ENCODE measurements around the gene LKAAEAR1. TPM values are rescaled to one million over a fixed set of nuclear protein-coding genes. Genes with fewer than 3 reads are reported as not detected.
A peak's percentile ranks its signal among the peaks of the same experiment; 100 is the strongest.

The LKAAEAR1 gene
- total and polyA plus RNA-seq, 2 of the 13 experiments (the other 11 are each of a cell fraction or from before 2014, with no cell fraction given), result not detected

DNA sequence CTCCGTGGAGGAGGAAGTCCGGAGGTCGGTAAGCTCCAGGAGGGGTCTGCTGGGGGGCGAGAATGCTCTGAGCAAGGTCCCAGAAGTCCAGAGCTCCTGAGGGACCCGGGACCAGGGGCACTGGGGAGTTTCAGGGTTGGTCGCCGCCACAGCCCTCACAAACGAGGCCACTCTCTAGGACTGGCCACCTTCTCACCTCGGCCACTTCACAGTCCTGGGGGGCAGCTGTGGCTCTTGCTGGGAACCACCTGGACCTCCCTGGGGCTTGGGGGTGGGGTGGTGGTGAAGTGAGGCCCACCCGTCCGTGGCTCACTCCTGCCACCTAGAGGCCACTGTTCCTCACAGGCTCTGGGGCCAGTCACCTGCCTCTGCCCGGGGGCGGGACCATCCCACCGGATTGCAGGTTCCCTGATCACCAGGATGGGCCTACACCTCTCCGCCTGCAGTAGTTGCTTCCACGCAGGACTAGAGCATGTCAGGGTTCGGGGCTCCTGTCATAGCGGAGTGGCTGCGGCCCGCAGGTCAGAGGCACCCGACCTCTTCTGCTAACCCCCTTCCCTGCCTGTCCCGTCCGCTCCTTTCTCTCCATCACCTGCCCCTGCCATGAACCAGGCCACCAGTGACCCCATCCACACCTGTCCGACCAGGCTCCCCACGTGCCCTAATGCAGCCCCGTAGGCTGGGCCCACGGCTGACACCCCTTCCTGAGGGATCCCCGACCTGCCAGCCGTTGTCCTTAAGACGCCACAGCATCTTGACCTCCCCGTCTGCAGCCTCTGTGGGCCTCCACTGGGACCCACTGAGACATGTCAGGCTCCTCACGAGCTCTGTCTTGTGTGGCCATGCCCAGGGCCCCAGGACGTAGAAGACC lies 26.3 kb downstream of the LKAAEAR1 start (continued):
- TF ChIP-seq HNRNPLL (IDR thresholded peaks at IDR 0.05; ENCODE audit: low read depth, low read length, poor library complexity, severe bottlenecking), result peak; percentile 7

DNA sequence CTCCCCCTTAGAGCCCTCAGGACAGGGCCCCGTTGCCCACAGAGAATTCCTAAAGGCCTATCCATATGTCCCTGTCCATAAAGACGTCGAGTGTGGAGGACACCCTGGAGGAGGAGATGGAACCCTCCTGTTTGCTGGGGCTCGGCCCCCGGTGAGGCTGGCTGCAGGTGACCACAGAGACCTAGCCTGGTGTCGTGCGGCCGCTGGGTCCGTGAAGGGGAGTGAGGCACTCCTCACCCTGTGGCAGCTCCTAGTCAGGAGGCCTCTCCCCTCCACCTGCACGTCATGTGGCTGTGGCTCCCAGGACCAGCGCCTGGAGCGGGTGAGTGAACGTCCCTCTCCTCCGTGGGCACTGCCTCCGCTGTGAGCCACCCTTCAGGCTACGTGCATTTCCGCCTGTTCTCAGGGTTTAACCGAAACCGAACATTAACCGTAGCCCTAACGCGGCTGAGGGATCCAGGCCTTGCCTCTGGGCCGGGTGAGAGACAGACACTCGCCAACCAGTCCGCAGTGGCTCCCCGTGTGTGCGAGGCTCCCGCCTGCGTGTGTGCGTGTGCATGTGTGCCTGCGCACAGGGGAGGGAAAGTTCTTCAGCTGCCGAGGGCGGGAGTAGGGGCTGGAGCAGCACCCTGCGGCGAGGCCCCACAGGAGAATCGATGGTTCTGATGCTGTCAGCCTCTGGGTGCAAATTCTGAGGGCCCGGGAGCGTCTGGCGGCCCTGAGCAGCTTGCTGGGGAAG lies 27.1 kb downstream of the LKAAEAR1 start:
- ChIA-PET CTCF (ENCODE audit: low intra/inter-chr PET ratio, low total read pairs) (interaction anchor here (0.8 to 3.7 kb wide), 3 partner anchors 77 to 237 kb away, joined by 3 to 33 read pairs (median 3); partner anchors contain the start of genes PRPF6, SAMD10 and UCKL1), POLR2A (interaction anchor here (0.8 to 9.4 kb wide), 7 partner anchors 9 to 430 kb away, joined by 3 to 252 read pairs (median 6); partner anchors contain the start of genes C20orf204, GMEB2, PRPF6 and SAMD10)
- BruUV-seq (replicated peaks), result no TSS peak
- Histone ChIP-seq H3K27ac (ENCODE audit: extremely low read length, insufficient read depth, low read length) (peak overlapping the region; percentile 77), H3K4me1 (ENCODE audit: insufficient read depth, low read length) (peaks cover 79% of the 10 kb centered on the region), H3K9me3 (ENCODE audit: low read length) (no peaks in the 10 kb centered on the region), H3K27me3 (ENCODE audit: control insufficient read depth in 1 of 2, insufficient read depth in 2 of 2, low read length in 2 of 2) (no peaks in the 10 kb centered on the region), H3K4me3 (replicated peaks in 1 of 3; ENCODE audit: insufficient read depth in 1 of 3, low read depth in 2 of 3, low read length in 3 of 3) (peak overlapping the region; percentile 40 to 69 (median 42); a peak in 5 of 6 replicates), H2AFZ (ENCODE audit: low read length) (no peak overlapping the region), H3K36me3 (replicated peaks in 1 of 2; ENCODE audit: control insufficient read depth in 1 of 2, insufficient read depth in 2 of 2, low read length in 2 of 2) (no peaks in the 10 kb centered on the region), H4K20me1 (ENCODE audit: insufficient read depth, low read length) (no peaks in the 10 kb centered on the region), H3K4me2 (ENCODE audit: low read depth, low read length) (peak overlapping the region; percentile 87), H3K79me2 (ENCODE audit: insufficient read depth, low read length) (no peaks in the 10 kb centered on the region), H3K9ac (ENCODE audit: insufficient read depth, low read depth, low read length) (peak overlapping the region; percentile 72)
- in situ Hi-C loops (cut with HindIII; ENCODE audit: extremely low pct_ligation_motif_present, low pct_unique_long_range_greater_than_20kb), result loop anchor here (5.0 kb wide), 1 partner anchor 80 kb away; the partner anchor contains the start of gene SAMD10
- peak; percentile 8 for ATAC-seq
- FAIRE-seq, result no peak
- intact Hi-C loops (cut with micrococcal nuclease; ENCODE audit: unreplicated experiment), result loop anchor here (1.0 to 2.0 kb wide), 2 partner anchors 20 to 77 kb away; partner anchors contain the start of gene C20orf204
- DNase-seq (ENCODE audit: low spot score), result no peak
- WGBS (ENCODE audit: low lambda C conversion rate), result 56% methylated on average over 39 of the region's 39 CpGs
- TF ChIP-seq ZSCAN21 (CRISPR knock-in tag; IDR thresholded peaks at IDR 0.05; ENCODE audit: borderline replicate concordance) (peak; percentile 39; the same call in 1 of the 2 replicates), JUND (CRISPR knock-in tag; IDR thresholded peaks at IDR 0.05) (no peak), ZNF124 (CRISPR knock-in tag; IDR thresholded peaks at IDR 0.05) (no peak), NFRKB (IDR thresholded peaks at IDR 0.05) (no peak), POLR2AphosphoS5 (IDR thresholded peaks at IDR 0.05; ENCODE audit: low read depth, low read length) (no peak), ZNF329 (CRISPR knock-in tag; IDR thresholded peaks at IDR 0.05; ENCODE audit: low read depth) (peak; percentile 84), KDM3A (CRISPR knock-in tag; IDR thresholded peaks at IDR 0.05; ENCODE audit: low read depth) (no peak), CBX1 (IDR thresholded peaks at IDR 0.05; ENCODE audit: low read depth) (no peak), PPARG (CRISPR knock-in tag; conservative IDR thresholded peaks at IDR 0.05) (no peak; the same call in none of the 2 replicates)
- TF ChIP-seq, protein P1, sequence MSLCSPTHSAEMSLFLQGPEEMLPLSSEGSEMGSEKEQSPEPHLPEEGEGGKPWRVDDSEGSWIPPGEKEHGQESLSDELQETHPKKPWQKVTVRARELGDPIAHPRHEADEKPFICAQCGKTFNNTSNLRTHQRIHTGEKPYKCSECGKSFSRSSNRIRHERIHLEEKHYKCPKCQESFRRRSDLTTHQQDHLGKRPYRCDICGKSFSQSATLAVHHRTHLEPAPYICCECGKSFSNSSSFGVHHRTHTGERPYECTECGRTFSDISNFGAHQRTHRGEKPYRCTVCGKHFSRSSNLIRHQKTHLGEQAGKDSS (CRISPR knock-in tag; IDR thresholded peaks at IDR 0.05; ENCODE audit: borderline replicate concordance, low read depth), result peak; percentile 92; the same call in 1 of the 2 replicates
- TF ChIP-seq, protein P2, sequence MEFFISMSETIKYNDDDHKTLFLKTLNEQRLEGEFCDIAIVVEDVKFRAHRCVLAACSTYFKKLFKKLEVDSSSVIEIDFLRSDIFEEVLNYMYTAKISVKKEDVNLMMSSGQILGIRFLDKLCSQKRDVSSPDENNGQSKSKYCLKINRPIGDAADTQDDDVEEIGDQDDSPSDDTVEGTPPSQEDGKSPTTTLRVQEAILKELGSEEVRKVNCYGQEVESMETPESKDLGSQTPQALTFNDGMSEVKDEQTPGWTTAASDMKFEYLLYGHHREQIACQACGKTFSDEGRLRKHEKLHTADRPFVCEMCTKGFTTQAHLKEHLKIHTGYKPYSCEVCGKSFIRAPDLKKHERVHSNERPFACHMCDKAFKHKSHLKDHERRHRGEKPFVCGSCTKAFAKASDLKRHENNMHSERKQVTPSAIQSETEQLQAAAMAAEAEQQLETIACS (CRISPR knock-in tag; IDR thresholded peaks at IDR 0.05), result no peak
- TF ChIP-seq, protein P3, sequence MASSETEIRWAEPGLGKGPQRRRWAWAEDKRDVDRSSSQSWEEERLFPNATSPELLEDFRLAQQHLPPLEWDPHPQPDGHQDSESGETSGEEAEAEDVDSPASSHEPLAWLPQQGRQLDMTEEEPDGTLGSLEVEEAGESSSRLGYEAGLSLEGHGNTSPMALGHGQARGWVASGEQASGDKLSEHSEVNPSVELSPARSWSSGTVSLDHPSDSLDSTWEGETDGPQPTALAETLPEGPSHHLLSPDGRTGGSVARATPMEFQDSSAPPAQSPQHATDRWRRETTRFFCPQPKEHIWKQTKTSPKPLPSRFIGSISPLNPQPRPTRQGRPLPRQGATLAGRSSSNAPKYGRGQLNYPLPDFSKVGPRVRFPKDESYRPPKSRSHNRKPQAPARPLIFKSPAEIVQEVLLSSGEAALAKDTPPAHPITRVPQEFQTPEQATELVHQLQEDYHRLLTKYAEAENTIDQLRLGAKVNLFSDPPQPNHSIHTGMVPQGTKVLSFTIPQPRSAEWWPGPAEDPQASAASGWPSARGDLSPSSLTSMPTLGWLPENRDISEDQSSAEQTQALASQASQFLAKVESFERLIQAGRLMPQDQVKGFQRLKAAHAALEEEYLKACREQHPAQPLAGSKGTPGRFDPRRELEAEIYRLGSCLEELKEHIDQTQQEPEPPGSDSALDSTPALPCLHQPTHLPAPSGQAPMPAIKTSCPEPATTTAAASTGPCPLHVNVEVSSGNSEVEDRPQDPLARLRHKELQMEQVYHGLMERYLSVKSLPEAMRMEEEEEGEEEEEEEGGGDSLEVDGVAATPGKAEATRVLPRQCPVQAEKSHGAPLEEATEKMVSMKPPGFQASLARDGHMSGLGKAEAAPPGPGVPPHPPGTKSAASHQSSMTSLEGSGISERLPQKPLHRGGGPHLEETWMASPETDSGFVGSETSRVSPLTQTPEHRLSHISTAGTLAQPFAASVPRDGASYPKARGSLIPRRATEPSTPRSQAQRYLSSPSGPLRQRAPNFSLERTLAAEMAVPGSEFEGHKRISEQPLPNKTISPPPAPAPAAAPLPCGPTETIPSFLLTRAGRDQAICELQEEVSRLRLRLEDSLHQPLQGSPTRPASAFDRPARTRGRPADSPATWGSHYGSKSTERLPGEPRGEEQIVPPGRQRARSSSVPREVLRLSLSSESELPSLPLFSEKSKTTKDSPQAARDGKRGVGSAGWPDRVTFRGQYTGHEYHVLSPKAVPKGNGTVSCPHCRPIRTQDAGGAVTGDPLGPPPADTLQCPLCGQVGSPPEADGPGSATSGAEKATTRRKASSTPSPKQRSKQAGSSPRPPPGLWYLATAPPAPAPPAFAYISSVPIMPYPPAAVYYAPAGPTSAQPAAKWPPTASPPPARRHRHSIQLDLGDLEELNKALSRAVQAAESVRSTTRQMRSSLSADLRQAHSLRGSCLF (CRISPR knock-in tag; IDR thresholded peaks at IDR 0.05; ENCODE audit: borderline replicate concordance), result no peak

Measured in HepG2 (cell line).